ENCODE results near the gene NANS. TPM values are rescaled to one million over a fixed set of nuclear protein-coding genes. Genes with fewer than 3 reads are reported as not detected.

Gene NANS
- total and polyA plus RNA-seq, 2 of the 8 experiments (the other 6 are each of a cell fraction or from before 2014, with no cell fraction given), result 56.5 to 67.3 TPM

- H3K9ac ChIP-seq (replicated peaks in 1 of 4; ENCODE audit: extremely low read depth in 1 of 4, low read depth in 3 of 4, low read length in 3 of 4), result no peak overlapping the region
- CTCF ChIA-PET (ENCODE audit: partially characterized antibody), result interaction anchor here (1.1 to 2.7 kb wide), 4 partner anchors 10 to 26 kb away, joined by 3 to 14 read pairs (median 5); no protein-coding TSS in a partner anchor
- no peaks in the 10 kb centered on the region for H3K79me2 ChIP-seq (ENCODE audit: control insufficient read depth in 1 of 2, insufficient read depth in 2 of 2, low read length in 2 of 2)
- H4K91ac ChIP-seq (replicated peaks; ENCODE audit: insufficient read length, low read length), result no peak overlapping the region
- no peak overlapping the region for H3K4me2 ChIP-seq (ENCODE audit: insufficient read depth in 1 of 2, low read depth in 2 of 2, low read length in 2 of 2)
- FAIRE-seq (no peak), DNase-seq (ENCODE audit: low read depth in 1 of 2, low spot score in 2 of 2) (no peak)
- H2BK5ac ChIP-seq (ENCODE audit: low read depth, low read length), result no peak overlapping the region
- H3K27me3 ChIP-seq (replicated peaks in 1 of 4; ENCODE audit: control insufficient read depth in 3 of 4, extremely low read depth in 1 of 4, insufficient read depth in 3 of 4, low read length in 3 of 4), result no peaks in the 10 kb centered on the region
- WGBS, 2 experiments (ENCODE audit: extremely low coverage in 1 of 2, insufficient coverage in 1 of 2, insufficient read length in 1 of 2, insufficient replicate concordance in 2 of 2, low coverage in 1 of 2, low lambda C conversion rate in 2 of 2, missing lambda C conversion rate in 1 of 2), result 87% methylated on average over 12 of the region's 13 CpGs; no CpG with 5 or more reads in 1 of the 2 experiments
- H2BK20ac ChIP-seq (ENCODE audit: low read length), result no peak overlapping the region
- H3K4me3 ChIP-seq (ENCODE audit: extremely low read depth in 1 of 4, insufficient read depth in 2 of 4, low read depth in 3 of 4, low read length in 4 of 4), result no peak overlapping the region
- H3K56ac ChIP-seq (replicated peaks; ENCODE audit: insufficient read length, low read depth, low read length), result no peak overlapping the region
- no peak overlapping the region for H3K27ac ChIP-seq (ENCODE audit: low read depth, low read length)
- H3K36me3 ChIP-seq (ENCODE audit: control insufficient read depth in 2 of 4, insufficient read depth in 4 of 4, low read length in 3 of 4), result peaks cover 0 to 8% (median 1%) of the 10 kb centered on the region in 4 experiments; a peak in 4 of 8 replicates
- H4K5ac ChIP-seq (ENCODE audit: insufficient read length, low read depth, low read length), result no peak overlapping the region
- no peak overlapping the region for H2BK120ac ChIP-seq (replicated peaks; ENCODE audit: low read depth, low read length)
- H2BK15ac ChIP-seq (ENCODE audit: low read length), result no peak overlapping the region
- no peak overlapping the region for H2AK5ac ChIP-seq (ENCODE audit: low read depth, low read length)
- peak overlapping the region; percentile 57; the same call in 1 of the 2 replicates for H4K8ac ChIP-seq (ENCODE audit: extremely low read depth, insufficient read depth, low read length)
- no peak overlapping the region for H2AFZ ChIP-seq (ENCODE audit: low read length)
- no peaks in the 10 kb centered on the region for H3K23me2 ChIP-seq (ENCODE audit: low read depth, low read length)
- no peak overlapping the region for H3K14ac ChIP-seq (ENCODE audit: insufficient read length)
- no peaks in the 10 kb centered on the region for H3K79me1 ChIP-seq (ENCODE audit: low read depth, low read length)
- peaks cover 0 to 11% (median 0%) of the 10 kb centered on the region in 4 experiments; a peak in 3 of 7 replicates for H3K4me1 ChIP-seq (replicated peaks in 1 of 4; ENCODE audit: control insufficient read depth in 3 of 4, insufficient read depth in 4 of 4, low read length in 3 of 4)
- no peak overlapping the region for H2BK12ac ChIP-seq (ENCODE audit: low read depth, low read length)
- H3K18ac ChIP-seq (ENCODE audit: extremely low read depth, low read length), result no peak overlapping the region
- peaks cover 0 to 5% of the 10 kb centered on the region in 2 experiments for H4K20me1 ChIP-seq (replicated peaks in 1 of 2; ENCODE audit: control insufficient read depth in 1 of 2, insufficient read depth in 2 of 2, low read length in 2 of 2)
- H3K23ac ChIP-seq (ENCODE audit: insufficient read length), result no peak overlapping the region
- no peaks in the 10 kb centered on the region for H3K9me3 ChIP-seq (ENCODE audit: insufficient read depth in 2 of 2, low read depth in 1 of 2, low read length in 1 of 2)
- POLR2A ChIA-PET (ENCODE audit: partially characterized antibody), result interaction anchor here (1.4 kb wide), 1 partner anchor 40 kb away, joined by 4 read pairs; no protein-coding TSS in a partner anchor
- H3K4ac ChIP-seq (replicated peaks; ENCODE audit: insufficient read length, low read depth, low read length), result no peak overlapping the region
- TF ChIP-seq SRF (IDR thresholded peaks at IDR 0.05; ENCODE audit: low read depth, low read length), result no peak
Observed at GRCh38 chr9:98130576-98131228, 74.2 kb downstream of the NANS start.
